DMS79 (cell line): ENCODE data around the gene SCFD1.

Experiments
- DNase-seq: peaks from one replicate; lab custom pipeline; 2025; lab: John Stamatoyannopoulos, UW

Gene SCFD1

DNA sequence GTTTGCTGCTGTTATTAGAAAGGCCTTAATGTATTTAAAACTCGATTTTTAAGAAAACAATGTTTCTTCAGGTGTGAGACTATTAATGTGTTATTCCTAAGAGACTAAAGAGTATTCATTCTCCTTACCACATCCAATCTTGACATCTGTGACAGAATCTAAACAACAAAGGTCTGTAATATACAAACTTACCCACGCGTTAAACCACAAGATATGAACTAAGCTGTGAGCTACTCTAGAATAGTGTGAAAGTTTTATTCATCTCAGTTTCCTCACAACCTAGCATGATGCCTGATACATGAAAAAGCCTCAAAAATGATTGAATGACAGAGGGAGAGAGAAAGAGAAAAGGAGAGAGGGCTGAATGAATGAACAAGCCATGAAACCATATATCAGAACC, 135.0 kb downstream of the SCFD1 start:
- no peak for DNase-seq

DNA sequence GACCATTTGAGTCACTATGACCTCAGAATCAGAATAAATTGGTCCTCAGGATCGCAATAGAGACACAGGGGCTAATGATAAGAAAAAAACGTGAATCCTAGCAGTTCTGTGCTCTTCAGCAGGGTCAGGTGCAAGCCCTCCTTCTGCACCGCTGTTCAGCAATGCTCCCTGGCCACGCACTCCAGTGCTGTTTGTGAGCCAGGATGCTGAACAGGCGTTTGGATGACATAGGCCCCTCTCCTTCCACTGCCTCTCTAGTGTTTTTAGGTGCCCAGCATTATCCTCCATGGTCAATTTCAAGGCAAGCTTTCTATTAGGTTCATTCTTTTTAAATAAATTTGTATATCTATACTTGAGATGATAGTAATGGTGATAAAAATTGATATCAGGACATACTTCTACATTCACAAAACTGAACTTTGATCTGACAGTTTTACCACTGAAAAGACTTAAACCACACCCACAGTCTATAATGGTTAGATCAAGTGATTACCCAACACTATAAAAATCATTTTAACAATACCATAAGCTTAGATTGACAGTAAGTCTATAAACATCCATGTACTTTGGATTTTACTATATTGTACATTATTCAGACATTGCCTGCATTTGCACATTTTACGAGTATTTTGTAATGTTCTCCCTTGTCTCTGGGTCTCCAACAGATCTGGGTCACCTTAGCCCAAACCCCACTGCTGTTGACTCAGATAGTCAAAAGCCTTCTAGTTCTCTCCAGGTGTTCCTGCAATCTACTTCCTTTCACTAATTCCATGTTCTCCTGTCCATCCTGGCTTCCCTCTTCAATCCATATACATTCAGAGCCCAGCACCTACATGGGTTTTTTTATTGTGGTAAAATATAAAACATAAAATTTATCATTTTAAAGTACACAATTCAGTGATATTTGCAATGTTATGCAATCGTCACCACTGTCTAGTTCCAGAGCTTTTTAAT, 137.3 kb downstream of the SCFD1 start:
- DNase-seq = no peak

DNA sequence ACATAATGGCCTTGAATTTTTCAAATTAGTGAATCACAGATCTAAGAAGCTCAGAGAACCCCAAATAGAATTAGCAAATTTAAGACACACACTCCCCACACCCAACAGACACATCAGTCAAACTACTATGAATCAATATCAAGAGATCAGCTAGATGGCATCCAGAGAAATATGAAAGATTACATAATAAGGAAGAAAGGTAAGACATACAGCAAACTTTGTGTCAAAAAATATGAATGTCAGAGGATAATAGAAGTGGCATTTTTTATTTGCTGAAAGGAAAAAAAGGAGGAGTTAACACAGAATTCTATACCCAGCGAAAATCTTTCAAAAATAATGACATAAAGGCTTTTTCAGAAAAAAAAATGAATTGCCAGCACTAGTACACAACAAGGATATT, 141.8 kb downstream of the SCFD1 start:
- no peak for DNase-seq

DNA sequence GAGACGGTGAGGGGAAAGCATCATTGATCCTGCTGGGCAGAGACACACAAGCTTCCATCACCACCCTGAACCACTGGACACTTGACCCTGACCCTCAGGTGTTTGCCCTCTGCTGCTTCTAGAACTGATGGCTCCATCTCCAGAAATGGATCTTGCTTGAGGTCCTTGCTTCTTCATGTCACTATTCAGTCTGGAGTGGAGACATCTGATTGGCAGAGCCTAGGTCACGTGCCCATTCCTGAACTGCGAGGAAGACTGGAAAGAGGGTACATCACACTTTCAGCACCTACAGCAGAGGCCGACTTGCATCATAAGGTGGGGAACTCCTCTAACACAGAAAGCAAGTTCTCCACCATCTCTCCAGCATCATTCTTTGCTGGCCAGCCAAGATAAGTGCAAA, 145.5 kb downstream of the SCFD1 start:
- DNase-seq = no peak

DNA sequence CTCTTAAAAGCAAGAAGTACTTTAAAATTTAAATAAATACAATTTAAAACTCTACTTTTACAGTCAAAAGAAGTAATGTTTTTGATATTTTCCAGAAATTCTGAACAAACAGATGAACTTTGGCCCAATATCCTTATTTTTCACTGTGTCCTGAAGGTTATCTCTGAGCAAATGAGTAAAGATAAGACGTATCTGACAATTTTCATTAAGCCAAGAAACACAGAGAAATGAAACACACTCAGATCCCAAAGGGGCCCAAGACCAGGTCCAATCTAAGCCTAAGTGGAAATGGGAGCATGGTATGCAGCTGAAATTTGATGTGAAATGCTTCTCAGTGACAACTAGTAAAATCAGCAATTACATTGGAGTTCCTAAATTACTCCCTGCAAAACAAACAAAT, 146.7 kb downstream of the SCFD1 start:
- DNase-seq = no peak

DNA sequence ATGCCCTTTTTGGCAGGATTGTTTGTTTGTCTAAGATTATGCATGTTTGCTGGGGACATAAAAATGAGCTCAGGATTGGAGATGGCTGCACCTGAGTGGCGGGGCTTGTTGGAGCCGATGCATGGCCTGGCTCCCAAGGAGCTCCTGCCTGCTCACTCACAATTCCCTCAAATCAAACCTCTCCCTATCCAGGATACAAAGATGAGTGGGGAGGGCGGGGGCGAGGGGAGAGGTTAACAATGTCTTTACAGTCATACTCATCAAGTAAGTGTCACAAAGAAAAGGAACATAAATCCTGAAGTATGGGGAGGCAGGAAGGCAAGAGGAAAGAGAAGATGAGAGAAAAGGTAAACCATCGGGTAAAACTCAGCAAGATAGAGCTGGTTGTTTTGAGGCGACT, 148.3 kb downstream of the SCFD1 start:
- DNase-seq = no peak

DNA sequence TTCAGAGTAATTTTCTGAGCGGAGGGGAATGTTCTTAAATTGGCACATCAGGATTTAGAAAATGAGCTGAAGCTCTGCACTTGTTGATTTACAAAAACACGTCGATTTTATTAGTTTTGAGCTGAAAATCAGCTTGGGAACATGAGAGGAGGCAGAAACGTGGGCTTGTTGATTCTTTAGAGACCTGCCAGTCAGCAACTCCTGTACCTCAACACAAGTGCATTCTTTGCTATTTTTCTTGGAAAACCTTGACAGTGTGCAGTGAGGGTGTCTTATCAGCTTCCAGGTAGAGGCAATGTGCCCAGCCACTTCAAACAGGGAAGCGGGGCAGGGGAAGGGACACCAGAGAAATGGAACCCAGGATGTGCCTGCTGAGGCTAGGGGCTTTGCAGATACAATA, 149.5 kb downstream of the SCFD1 start:
- no peak for DNase-seq

DNA sequence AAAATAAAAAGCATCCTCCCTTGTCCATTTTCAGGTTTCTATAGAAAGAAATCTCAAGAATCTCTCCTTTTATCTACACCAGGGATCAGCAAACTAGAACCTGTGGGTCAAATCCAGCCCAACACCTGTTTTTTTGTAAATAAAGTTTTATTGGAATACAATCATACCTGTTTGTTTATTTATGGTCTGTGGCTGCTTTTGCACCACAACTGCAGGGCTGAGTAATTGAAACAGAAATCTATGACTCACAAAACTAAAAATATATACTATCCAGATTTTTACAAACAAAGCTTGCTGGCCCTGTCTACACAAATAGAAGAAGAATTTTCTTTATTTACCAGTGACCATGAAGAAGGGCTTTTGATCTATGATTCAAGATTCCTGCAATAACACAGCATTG, 157.1 kb downstream of the SCFD1 start:
- no peak for DNase-seq
